ENCODE results near the gene DNM2.
A peak's percentile ranks its signal among the peaks of the same experiment; 100 is the strongest.

DNM2 gene

GRCh38 chr19:10748927-10749434, 31.1 kb downstream of the DNM2 start (continued):
- no peak for TF ChIP-seq ZNF514 (tag by site-specific recombination; IDR thresholded peaks at IDR 0.05)
- no peak for TF ChIP-seq ZNF112 (tag by site-specific recombination; IDR thresholded peaks at IDR 0.05)
- TF ChIP-seq, protein P1, sequence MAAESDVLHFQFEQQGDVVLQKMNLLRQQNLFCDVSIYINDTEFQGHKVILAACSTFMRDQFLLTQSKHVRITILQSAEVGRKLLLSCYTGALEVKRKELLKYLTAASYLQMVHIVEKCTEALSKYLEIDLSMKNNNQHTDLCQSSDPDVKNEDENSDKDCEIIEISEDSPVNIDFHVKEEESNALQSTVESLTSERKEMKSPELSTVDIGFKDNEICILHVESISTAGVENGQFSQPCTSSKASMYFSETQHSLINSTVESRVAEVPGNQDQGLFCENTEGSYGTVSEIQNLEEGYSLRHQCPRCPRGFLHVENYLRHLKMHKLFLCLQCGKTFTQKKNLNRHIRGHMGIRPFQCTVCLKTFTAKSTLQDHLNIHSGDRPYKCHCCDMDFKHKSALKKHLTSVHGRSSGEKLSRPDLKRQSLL (tag by site-specific recombination; IDR thresholded peaks at IDR 0.05), result no peak
- no peak for TF ChIP-seq ZNF221 (tag by site-specific recombination; IDR thresholded peaks at IDR 0.05; ENCODE audit: borderline replicate concordance)

DNA sequence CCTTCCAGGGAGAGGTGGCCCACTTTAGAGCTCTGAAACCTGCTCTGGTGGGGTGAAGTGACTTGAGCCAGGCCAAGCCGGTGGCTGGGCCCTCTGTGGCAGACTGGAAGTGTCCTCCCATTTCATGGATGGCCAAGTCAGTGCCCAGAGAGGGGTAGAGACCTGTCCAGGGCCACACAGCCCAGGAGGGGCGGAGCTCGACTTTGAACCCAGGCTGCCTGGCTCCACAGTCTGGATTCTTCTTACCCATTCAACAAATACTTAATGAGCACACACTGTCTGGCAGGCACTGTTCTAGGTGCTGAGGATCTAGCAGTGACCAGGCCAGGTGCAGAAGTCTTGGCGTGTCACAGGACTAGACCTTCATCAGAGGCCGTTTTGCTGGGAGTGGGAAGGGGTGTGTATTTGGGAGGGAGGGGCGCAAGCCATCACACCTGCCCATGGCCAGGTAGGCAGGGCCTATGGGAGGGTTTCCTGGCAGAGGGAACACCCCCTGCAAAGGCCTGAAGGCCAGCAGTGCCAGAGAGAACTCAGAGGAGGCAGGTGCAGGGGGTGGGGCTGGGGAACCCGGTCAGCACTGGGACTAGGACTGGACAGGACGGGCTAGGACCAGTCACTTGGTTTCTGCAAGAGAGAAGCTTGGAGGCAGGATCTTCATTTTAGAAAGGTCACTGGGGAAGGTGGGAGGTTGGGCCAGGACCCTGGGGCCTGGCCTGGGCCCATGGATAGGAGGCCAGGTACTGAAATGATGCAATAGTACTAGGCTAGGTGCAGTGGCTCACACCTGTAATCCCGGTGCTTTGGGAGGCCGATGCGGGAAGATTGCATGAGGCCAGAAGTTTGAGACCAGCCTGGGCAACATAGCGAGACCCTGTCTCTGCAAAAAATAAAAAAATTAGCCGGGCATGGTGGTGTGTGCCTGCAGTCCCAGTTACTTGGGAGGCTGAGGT, 31.8 kb downstream of the DNM2 start:
- Histone ChIP-seq H3K4me3 (ENCODE audit: low read depth, low read length) (no peak overlapping the region), H3K4me1 (ENCODE audit: control insufficient read depth, insufficient read depth, low read length) (peaks cover 4% of the 10 kb centered on the region; the same call in 1 of the 2 replicates), H3K36me3 (ENCODE audit: control insufficient read depth in 2 of 2, insufficient read depth in 1 of 2, low read length in 2 of 2) (no peaks in the 10 kb centered on the region; a peak in 1 of 3 replicates), H3K9me3 (ENCODE audit: control insufficient read depth, insufficient read depth, low read depth, low read length) (no peaks in the 10 kb centered on the region), H3K27ac (ENCODE audit: extremely low read depth, low read depth, low read length) (peak overlapping the region; percentile 20; the same call in 1 of the 2 replicates)
- CTCF ChIA-PET, result interaction anchor here (0.8 kb wide), 1 partner anchor 168 kb away, joined by 3 read pairs; no protein-coding TSS in a partner anchor
- POLR2A ChIA-PET, result no interaction called here
- TF ChIP-seq ZNF311 (tag by site-specific recombination; IDR thresholded peaks at IDR 0.05; ENCODE audit: borderline replicate concordance) (no peak), IKZF3 (tag by site-specific recombination; IDR thresholded peaks at IDR 0.05) (no peak), ZBTB8A (tag by site-specific recombination; IDR thresholded peaks at IDR 0.05) (no peak), ZNF121 (tag by site-specific recombination; IDR thresholded peaks at IDR 0.05) (0 out of 2 replicates have a peak, but pooled peaks have one; percentile 57), ZNF596 (tag by site-specific recombination; IDR thresholded peaks at IDR 0.05) (no peak), GLIS1 (tag by site-specific recombination; IDR thresholded peaks at IDR 0.05) (peak; percentile 68), ZNF292 (tag by site-specific recombination; IDR thresholded peaks at IDR 0.05; ENCODE audit: borderline replicate concordance, low read depth) (no peak), ZNF10 (tag by site-specific recombination; IDR thresholded peaks at IDR 0.05) (no peak), ZNF701 (tag by site-specific recombination; IDR thresholded peaks at IDR 0.05) (no peak), ZNF449 (tag by site-specific recombination; IDR thresholded peaks at IDR 0.05) (no peak), ZBTB7A (tag by site-specific recombination; IDR thresholded peaks at IDR 0.05; ENCODE audit: low read depth) (no peak), ZNF571 (tag by site-specific recombination; IDR thresholded peaks at IDR 0.05) (no peak), INSM2 (tag by site-specific recombination; IDR thresholded peaks at IDR 0.05) (no peak), GFI1B (tag by site-specific recombination; IDR thresholded peaks at IDR 0.05) (no peak), ZXDB (tag by site-specific recombination; IDR thresholded peaks at IDR 0.05) (0 out of 2 replicates have a peak, but pooled peaks have one; percentile 0), ZNF76 (tag by site-specific recombination; IDR thresholded peaks at IDR 0.05; ENCODE audit: borderline replicate concordance, low read depth) (no peak)
- TF ChIP-seq, protein P2, sequence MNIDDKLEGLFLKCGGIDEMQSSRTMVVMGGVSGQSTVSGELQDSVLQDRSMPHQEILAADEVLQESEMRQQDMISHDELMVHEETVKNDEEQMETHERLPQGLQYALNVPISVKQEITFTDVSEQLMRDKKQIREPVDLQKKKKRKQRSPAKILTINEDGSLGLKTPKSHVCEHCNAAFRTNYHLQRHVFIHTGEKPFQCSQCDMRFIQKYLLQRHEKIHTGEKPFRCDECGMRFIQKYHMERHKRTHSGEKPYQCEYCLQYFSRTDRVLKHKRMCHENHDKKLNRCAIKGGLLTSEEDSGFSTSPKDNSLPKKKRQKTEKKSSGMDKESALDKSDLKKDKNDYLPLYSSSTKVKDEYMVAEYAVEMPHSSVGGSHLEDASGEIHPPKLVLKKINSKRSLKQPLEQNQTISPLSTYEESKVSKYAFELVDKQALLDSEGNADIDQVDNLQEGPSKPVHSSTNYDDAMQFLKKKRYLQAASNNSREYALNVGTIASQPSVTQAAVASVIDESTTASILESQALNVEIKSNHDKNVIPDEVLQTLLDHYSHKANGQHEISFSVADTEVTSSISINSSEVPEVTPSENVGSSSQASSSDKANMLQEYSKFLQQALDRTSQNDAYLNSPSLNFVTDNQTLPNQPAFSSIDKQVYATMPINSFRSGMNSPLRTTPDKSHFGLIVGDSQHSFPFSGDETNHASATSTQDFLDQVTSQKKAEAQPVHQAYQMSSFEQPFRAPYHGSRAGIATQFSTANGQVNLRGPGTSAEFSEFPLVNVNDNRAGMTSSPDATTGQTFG (tag by site-specific recombination; IDR thresholded peaks at IDR 0.05; ENCODE audit: borderline replicate concordance), result no peak
- TF ChIP-seq, protein P3, sequence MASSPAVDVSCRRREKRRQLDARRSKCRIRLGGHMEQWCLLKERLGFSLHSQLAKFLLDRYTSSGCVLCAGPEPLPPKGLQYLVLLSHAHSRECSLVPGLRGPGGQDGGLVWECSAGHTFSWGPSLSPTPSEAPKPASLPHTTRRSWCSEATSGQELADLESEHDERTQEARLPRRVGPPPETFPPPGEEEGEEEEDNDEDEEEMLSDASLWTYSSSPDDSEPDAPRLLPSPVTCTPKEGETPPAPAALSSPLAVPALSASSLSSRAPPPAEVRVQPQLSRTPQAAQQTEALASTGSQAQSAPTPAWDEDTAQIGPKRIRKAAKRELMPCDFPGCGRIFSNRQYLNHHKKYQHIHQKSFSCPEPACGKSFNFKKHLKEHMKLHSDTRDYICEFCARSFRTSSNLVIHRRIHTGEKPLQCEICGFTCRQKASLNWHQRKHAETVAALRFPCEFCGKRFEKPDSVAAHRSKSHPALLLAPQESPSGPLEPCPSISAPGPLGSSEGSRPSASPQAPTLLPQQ (tag by site-specific recombination; IDR thresholded peaks at IDR 0.05), result no peak
- TF ChIP-seq, protein P4, sequence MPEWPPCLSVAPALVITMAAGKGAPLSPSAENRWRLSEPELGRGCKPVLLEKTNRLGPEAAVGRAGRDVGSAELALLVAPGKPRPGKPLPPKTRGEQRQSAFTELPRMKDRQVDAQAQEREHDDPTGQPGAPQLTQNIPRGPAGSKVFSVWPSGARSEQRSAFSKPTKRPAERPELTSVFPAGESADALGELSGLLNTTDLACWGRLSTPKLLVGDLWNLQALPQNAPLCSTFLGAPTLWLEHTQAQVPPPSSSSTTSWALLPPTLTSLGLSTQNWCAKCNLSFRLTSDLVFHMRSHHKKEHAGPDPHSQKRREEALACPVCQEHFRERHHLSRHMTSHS (tag by site-specific recombination; IDR thresholded peaks at IDR 0.05), result no peak
- TF ChIP-seq, protein P5, sequence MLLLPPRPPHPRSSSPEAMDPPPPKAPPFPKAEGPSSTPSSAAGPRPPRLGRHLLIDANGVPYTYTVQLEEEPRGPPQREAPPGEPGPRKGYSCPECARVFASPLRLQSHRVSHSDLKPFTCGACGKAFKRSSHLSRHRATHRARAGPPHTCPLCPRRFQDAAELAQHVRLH (tag by site-specific recombination; IDR thresholded peaks at IDR 0.05), result no peak
